Mesenteric fat pad (tissue), 1 donor: Measurements from ENCODE around the gene FBXL2. TPM values are rescaled to one million over a fixed set of nuclear protein-coding genes. Genes with fewer than 3 reads are reported as not detected.

Source experiments
- DNase-seq: peaks from one replicate; pipeline ENCODE4 v3.0.0-alpha.2; 2020; ENCODE audit warnings: low spot score
- long read RNA-seq: library from polyadenylated mRNA; unstranded; transcript quantifications from one replicate; pipeline ENCODE4 v2.0.0, GENCODE V29; 2020
- total RNA-seq: library from RNA; stranded (reverse); fragmentation: NEBNext Ultra II Directional; extraction: Animal tissue kit (Norgen Biotek cat#: 25700); gene quantifications from one replicate; pipeline ENCODE4 v1.2.1, GENCODE V29; 2021
- donor health status: DM: yes; HTN: yes; CAD: no.

Gene FBXL2, protein sequence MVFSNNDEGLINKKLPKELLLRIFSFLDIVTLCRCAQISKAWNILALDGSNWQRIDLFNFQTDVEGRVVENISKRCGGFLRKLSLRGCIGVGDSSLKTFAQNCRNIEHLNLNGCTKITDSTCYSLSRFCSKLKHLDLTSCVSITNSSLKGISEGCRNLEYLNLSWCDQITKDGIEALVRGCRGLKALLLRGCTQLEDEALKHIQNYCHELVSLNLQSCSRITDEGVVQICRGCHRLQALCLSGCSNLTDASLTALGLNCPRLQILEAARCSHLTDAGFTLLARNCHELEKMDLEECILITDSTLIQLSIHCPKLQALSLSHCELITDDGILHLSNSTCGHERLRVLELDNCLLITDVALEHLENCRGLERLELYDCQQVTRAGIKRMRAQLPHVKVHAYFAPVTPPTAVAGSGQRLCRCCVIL
- 4.9 TPM for total RNA-seq
- long read RNA-seq, transcript FBXL2-216 (15 exons, 3,847 nt) = major isoform, 6 of 17 reads
- long read RNA-seq, partial matches to known transcripts = 1 of 17 reads
- long read RNA-seq, other reads (novel, unspliced or antisense) = 10 of 17 reads

DNA sequence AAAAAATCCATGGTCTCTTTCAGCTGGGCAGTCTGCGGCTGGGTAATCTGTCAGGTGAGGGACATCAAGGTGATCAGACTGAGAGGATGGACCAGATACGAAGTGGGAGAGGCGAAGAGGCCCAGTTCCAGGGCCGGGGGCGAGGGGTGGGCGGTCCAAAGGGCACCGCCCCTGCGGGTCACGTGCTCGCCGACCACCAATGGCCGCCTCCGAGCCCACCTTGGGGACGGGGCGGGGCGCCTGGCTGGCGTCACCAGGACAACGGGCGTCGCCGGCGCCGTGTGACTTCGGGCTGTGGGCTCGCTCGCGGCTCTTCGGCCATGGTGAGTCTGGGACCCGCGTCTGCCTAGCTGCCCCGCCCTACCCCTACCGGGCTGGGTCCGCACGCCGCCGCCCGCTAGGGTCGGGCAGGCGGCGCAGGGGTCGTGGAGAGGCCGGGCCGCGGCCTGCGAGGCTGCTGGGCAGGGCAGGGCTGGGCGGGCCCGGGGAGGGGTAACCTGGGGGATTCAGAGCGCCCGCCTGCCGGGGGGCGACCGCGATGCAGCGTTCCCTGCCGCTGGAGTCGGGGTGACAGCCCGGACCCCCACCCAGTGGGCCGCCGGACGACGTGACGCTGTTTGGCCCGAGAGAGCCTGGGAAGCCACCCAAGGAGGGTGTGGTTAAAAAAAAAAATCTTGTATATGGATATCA, at the start of gene FBXL2:
Gene FBXL2 (plus strand): TSS at position 250 of the 690 bp plus-strand sequence. CDS start 71 bp downstream, at position 321.
- no peak for DNase-seq

DNA sequence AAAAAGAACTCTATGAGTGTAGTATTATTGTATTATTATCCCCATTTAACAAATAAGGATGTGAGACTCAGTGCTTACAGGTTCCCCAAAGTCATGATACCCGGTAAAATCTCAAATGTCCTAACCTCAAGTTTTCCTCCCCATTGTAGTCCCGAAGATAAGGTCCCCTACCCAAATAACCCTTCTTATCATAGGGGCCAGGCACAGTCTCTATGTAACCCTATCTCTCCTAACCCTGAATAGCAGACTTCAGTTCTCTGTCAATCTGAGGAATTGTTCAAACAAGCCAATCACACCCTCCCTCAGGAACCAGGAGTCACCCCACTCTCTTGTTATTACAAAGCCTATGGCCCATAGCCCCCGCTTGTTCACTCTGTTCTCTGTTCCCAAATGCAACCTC, 48.2 kb upstream of the FBXL2 start:
- DNase-seq = no peak

DNA sequence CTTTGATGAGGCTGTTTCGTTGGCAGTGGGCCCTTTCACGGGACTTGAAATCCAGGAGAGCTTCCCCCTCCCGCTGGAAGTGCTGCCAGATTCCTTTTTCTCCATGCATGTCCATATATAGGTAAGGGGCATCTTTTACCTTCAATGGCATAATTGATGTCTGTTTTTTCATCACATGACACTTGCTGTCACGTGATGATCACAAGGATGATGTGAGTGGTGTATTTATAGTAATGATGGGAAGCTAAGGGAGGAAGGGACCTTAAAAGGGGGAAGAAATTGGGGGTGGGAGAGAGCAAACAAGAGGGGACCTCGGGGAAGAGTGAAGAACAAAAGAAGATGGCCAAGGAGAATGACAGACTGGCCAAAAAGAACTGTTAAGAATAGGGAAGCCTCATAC, 47.3 kb upstream of the FBXL2 start:
- DNase-seq = no peak

DNA sequence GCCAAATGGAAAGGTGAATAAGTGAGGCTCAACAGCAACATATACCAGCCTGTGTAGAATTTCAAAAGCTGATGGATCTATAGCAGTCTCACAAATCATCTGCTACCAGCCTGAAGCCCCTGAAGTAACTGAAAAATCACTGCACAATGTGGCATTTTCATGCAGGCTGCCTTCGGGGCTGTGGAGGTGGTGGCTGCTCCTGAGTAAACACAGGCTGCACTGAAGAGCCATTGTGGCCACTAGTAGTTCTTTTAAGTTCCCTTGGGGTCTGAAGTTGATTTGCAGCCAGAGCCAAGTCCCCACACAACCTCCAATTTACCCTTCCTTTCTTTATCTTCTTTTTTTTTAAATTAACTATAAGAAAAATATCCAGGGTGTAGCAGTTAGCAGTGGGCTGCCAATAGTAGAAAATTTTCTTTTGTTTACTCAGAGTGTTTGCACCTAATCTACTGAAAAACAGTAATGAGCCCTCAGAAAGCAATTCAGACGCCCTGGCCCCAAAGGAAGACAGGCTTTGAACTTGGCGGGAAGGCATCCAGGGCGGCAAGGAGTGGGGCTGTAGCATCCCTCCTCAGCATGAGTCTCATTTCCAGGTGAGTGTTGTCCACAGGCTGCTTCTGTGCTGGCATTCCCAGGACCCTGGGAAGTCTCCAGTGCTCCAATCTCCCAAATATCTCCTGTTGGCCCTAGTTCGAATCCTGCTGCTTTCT, 45.3 kb upstream of the FBXL2 start:
- DNase-seq = no peak

DNA sequence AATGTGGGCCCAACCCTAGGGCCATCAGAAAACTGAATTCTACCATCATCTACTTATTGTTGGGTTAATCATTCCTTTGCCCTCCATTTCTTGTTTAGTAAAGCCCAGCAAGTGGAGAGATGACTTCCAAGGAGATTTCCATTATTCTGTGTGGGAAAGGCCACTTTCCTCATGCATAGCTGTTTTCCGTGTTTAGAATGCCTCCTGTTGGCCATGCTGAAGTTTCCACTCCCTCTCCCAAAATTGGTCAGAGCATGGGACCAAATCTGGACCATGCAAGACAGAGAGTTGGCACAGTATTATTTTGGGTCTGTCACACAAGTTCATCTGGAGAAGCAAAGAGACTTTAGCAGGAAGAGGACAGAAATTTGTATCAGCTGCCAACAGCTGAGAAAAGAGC, 43.4 kb upstream of the FBXL2 start:
- DNase-seq = no peak

DNA sequence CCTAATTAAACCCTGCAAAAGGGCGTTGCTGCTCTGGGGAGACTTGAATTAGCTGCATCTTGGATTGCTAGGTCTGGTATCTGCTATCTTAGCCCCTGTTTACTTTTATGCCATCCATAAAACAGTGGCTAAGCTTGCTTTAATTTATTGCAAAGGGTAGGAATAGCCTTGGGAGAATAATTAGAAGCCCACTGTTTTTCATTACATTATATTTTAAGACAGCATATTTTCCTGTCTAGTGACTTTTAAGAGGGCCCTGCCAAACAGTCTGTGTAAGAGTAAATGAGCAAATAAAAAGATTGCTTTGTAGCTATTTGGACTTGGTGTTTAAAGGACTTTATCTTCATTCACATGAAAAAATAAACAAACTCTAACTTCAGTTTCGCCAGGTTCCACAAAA, 41.2 kb upstream of the FBXL2 start:
- DNase-seq = no peak

DNA sequence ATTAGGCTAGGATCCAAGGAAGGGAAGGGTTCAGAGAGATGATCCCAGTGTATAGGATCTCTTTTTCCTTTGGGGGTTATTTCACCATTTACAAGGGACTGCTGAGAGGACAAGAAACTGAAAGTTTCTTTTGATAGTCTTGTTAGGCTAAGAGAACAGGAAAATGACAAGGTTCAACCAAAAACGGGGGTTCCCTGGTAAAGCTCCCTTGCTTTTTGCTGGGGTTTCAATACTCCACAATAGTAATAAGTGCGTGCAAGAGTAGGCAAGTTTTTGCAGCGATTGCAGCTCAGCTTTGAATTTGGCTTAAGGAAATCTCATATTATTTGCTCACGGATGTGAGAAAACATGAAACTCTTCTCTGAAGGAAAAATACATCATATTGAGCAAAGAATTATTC, 39.8 kb upstream of the FBXL2 start:
- no peak for DNase-seq

DNA sequence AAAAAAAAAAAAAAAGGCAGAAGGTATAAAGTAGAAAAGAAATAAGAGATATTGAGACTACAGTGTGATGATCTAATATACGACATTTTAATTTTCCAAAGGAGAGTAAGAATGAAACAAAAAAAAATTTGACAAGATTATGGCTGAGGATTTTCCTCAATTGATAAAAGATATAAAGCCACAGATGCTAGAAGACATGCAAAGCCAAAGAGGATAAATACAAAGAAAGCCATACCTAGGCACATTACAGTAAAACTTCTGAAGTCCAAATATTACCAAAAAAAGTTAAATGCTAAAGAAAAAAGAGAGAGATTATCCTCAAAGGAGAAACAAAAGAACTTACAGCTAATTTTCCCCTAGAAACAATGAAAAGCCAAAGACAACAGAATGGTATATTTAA, 38.3 kb upstream of the FBXL2 start:
- no peak for DNase-seq

DNA sequence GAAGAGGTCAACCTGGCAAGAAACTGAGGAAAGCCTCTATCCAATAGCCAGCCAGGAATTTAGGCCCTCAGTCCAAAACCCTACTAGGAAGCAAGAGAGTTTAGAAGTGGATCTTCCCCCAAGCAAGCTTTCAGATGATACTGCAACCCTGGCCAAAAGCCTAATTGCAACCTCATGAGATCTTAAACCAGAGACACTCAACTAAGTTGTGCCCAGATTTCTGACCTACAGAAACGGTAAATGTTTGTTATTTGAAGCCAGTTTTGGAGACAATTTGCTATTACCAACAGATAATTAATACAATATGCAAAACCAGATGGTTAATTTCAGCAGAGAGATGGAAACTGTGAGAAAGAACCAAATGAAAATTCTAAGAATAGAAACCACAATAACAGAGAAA, 37.0 kb upstream of the FBXL2 start:
- DNase-seq = no peak

DNA sequence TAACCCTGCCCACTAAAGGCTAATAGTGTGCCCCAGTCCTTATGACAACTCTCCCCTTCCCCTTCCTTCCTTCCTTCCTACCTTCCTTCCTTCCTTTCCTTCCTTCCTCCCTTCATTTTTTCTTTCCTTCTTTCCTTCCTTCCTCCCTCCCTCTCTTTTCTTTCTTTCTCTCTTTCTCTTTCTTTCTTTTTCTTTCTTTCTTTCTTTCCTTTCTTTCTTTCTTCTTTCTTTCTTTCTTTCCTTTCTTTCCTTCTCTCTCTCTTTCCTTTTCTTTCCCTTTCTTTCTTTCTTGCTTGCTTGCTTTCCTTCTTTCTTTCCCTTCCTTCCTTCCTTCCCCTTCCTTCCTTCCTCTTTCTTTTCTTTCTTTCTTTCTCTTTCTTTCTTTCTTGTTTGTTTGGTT, 30.5 kb upstream of the FBXL2 start:
- no peak for DNase-seq

DNA sequence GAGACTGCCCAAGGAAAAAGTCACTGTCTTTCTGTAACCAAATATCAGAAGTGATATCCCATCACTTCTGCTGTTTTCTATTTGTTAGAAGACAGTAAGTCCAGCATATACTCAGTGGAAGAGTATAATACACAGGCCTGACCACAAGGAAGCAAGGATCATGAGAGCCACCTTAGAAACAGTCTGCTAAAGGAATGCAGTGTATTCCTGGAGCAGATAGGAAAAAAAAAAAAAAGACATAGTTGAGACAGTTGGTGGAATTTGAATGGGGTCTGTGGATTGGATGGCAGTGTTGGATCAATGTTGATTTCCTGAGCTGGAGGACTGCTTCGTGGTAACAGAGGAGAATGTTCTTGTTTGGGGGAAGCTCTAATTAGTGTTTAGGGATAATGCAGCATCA, 26.5 kb upstream of the FBXL2 start:
- DNase-seq = no peak

DNA sequence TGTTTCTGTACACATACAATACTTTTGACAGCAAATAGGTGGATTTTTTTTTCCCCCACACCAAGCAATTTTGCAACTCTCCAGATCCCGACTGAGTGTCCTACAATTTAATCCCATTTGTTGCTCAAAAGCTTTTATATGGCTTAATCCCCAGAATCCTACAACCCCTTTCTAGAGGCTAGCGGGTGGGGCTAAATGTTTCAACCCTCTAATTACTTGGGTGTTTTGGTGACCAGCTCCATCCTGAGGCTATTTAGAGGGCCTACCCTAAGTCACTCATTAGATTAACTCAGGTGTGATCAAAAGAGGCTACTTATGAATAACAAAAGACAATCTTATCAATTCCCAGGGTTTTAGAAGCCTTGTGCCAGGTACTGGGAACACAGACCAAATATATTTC, 21.0 kb upstream of the FBXL2 start:
- DNase-seq = no peak

DNA sequence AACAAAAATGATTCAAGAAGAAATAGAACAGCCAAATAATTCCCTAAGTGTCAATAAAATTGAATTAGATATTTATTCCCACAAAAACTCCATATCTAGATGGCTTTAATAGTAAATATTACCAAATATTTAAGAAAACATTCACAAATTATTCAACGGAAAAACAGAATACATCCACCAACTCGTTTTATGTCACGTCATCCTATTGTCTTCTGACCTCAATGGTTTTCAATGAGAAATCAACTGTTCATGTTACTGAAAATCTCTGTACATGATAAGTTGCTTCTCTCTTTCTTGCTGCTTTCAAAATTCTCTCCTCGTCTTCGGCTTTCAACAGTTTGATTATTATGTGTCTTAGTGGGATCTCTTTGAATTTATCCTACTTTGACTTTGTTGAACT, 17.1 kb upstream of the FBXL2 start:
- no peak for DNase-seq

DNA sequence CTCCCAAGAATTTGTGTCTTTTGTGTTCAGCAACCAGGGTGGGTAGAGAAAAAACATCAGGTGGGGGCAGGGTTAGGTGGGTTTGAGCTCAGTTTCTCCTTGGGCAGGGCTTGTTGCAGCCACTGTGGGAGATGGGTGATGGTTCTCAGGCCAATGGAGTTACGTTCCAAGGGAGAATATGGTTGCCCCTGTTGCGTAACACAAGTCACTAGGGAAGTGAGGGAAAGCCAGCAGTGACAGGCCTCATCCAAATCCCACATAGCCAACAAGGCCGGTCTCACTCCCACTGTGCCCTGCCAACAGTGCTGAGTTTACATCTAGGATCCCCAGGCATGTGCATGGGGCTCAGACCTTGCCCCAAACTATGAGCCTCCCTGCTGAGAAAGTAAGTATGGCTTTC, 7.9 kb upstream of the FBXL2 start:
- no peak for DNase-seq

DNA sequence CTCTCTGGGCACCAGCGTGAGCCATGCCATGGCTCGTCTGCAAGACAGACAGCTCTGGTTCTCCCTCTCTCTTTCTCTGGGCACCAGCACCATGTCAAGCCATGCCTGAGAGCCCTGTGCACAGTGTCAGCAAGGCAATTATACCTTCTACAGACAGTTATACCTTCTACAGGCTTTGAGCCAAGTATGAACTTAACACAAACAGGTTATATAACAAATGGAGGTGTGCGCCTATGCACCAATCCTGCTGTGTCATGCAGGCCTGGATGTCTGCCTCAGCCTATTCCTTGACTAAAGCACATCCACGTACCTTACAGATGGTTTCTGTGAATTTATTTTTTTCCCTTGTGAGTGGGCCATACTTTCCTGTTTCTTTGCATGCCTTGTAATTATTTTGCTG, 5.9 kb upstream of the FBXL2 start:
- no peak for DNase-seq

DNA sequence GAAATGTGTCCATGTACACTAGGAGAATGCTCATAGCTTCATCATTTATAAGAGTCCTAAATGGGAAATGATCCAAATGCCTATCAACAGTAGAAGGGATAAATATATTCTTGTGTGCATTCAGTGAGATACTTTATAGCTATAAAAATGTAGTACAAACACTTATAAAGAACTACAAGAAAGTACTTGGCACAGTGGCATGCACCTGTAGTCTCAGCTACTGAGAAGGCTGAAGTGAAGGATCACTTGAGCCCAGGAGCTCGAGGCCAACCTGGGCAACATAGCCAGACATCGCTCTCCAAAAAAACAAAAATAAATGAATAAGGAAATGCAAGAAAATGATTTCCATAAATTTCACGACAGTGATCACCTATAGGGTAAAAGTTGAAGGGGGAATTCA, 3.6 kb upstream of the FBXL2 start:
- no peak for DNase-seq

DNA sequence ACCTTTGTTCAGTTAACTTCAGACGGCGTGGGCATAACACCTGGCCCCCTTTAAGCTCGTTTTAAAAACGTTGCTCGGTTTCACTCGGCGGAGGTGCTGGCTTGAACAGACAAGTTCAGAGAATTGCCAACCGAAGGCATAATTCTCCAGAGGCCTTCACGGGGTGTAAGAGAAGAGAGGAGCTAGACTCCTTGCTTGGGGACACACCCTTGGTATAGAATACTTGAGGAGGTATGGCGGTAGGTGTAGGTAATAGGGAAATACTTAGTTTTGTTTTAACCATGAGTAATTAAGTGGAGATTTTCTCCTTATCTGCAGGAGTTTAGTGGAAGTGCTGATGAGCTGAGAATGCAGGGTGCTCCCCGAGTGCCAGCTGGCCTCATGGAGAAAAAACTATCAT, 921 bp downstream of the FBXL2 start:
- no peak for DNase-seq

DNA sequence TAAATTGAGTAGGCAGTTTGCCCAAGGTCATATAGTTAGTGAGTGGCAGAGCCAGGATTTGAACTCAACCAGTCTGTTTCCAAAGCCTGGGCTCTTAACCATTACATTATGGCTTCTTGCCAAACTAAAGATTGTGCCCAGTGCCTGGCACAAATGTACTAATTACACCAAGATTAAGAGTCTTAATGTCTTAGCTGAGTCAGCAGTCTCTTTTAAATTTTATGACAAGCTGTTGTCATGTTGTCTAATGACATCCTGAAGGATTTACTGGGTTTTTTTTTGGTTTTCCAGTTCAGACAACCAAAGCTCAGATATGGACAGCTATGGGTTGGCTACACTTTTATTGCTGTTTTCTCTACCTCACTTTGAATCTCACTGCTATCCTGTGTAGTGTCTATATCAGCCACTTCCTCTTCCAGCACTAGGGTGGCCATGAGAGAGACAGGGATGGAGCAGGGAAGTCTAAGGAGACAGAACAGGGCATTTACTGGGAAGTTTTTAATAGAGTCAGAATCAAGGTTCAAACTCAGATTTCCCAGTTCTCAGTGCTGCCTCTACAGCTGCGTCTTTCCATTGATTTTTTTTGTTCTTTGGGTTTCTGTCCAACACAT, 10.5 kb downstream of the FBXL2 start:
- DNase-seq = no peak

DNA sequence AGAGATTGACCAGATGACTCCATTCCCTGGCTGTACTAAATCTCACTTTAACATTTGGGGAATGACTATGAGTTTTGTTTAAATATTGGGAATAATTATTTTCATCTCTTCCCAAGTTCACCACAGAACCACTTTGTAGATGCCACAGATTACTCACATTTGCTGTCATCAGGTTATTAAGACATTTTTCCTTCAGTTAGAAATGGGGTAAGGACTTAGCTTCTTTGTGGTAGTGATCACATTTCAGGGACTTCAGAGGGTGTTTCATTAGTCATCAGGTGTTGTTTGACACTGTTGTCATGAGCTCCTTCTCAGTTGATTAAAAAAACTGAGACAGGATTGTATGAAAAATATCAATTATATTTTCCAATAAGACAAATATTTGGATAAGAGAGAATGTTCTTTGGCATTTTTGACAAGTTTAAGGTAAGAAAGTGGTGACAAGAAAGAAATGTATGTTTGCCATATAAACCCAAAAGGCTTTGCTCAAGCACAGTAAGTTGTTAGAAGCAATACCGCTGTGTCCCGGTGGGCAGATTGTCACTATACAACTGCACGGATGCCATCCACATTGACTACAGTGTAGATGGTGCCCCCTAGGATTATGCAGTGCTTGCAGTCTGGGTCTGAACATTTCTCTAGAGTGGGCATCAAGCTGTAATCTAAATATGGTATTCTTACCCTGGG, 22.3 kb downstream of the FBXL2 start:
- no peak for DNase-seq

DNA sequence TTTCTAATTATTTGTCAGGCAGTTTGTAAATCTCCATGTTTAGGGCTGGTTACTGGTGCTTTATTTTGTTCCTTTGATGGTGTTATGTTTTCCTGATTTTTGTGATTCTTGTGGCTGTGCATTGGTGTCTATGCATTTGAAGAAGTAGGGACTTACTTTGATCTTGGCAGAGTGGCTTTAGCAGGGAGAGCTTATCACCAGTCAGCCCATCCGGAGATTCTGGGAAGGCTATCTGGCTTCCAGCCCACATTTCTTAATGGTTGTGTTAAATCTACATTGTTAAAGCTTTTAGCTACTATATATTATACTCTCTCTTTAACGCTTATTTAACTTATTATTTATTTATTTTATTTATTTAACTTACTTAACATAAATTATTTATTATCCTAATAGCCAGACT, 35.1 kb downstream of the FBXL2 start:
- no peak for DNase-seq

DNA sequence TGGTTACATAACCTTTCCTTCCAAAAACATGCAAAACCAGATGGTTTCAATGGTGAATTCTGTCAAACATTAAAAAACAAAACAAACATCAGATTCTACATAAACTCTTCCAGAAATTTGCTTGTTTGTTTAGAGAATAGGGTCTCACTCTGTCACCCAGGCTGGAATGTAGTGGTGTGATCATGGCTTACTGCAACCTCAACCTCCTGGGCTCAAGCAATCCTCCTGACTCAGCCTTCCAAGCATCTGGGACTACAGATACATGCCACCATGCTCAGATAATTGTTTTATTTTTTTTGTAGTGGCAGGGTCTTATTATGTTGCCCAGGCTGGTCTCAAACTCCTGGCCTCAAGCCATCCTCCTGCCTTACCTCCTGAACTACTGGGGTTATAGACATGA, 36.1 kb downstream of the FBXL2 start:
- DNase-seq = no peak
